ENCODE results near the gene PRDM11.

Gene PRDM11

DNA sequence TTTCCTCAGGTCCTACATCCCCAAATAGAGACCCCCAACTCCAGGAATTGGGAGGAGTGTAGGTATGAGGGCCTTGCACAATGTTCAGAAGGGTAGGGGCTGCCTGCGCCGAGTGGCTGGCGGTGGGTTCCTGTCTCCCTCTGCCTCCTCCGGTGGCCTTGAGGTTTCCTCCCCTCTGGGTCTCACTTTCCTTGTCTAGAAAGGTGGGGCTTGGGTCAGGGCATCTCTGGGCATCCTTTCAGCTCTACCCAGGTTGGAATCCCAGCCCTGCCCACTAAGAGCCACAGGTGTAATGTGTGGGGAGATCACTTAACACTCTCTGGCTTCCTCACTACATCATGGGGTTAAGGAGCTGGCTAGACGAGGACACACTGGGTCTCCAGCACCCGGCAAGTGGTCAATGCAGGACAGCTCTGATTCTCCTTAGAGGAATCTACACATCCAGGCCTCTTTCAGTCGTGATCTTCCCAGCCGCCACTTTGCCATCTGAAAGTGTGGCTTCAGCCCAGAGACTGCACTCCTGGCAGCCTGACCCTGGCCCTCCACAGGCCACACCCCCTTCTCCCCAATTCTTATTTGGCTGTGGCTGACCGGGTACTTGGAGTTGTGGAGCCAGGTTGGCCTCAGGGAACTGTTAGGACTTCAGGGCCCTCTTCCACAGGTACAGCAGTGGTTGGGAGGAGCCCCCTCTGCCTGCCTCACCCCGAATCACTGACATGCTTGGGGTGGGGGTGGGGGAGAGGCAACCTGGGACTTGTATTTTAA lies 22.1 kb downstream of the PRDM11 start:
- no peak for DNase-seq (ENCODE audit: low read depth)
- H3K4me3 ChIP-seq (ENCODE audit: low read depth, low read length) = no peak overlapping the region
- TF ChIP-seq, protein P1, sequence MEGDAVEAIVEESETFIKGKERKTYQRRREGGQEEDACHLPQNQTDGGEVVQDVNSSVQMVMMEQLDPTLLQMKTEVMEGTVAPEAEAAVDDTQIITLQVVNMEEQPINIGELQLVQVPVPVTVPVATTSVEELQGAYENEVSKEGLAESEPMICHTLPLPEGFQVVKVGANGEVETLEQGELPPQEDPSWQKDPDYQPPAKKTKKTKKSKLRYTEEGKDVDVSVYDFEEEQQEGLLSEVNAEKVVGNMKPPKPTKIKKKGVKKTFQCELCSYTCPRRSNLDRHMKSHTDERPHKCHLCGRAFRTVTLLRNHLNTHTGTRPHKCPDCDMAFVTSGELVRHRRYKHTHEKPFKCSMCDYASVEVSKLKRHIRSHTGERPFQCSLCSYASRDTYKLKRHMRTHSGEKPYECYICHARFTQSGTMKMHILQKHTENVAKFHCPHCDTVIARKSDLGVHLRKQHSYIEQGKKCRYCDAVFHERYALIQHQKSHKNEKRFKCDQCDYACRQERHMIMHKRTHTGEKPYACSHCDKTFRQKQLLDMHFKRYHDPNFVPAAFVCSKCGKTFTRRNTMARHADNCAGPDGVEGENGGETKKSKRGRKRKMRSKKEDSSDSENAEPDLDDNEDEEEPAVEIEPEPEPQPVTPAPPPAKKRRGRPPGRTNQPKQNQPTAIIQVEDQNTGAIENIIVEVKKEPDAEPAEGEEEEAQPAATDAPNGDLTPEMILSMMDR (conservative IDR thresholded peaks at IDR 0.05; ENCODE audit: low read depth, low read length) = no peak

DNA sequence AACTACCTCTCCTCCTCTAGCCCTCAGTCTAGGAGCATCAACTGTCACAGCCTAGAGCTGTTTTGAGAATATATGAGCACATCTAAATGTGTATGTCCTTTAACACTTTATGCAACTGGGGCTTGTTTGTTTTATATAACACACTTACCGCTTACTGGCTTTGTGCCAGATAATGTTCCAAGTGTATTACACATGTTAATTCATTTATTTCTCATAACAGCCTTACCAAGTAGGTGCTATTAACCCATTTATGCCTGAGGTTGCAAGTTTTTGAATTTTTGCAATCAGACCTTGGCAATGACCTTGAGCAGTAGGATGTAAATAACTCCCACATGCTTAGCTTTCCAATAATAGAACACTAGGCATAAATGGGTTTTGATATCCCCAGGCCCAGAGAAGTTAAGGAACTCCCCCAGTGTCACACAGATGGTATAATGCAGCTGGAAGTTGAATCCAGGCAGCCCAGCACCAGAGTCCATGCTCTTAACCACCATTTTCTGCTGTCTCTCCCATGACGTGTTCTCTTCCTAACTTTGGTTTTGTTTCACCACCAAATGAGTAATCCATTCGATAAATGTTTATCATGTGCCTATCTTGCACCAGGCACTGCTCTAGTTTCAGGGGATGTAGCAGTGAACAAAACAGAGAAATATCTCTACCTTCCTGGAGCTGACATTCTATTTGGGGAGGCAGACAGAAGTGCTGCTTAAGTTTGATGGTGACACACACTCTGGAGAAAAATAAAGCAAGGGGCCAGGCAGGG lies 23.1 kb downstream of the PRDM11 start:
- peak; percentile 30 for DNase-seq (ENCODE audit: low read depth)
- H3K4me3 ChIP-seq (ENCODE audit: low read depth, low read length) = no peak overlapping the region
- TF ChIP-seq, protein P1 (conservative IDR thresholded peaks at IDR 0.05; ENCODE audit: low read depth, low read length) = no peak

DNA sequence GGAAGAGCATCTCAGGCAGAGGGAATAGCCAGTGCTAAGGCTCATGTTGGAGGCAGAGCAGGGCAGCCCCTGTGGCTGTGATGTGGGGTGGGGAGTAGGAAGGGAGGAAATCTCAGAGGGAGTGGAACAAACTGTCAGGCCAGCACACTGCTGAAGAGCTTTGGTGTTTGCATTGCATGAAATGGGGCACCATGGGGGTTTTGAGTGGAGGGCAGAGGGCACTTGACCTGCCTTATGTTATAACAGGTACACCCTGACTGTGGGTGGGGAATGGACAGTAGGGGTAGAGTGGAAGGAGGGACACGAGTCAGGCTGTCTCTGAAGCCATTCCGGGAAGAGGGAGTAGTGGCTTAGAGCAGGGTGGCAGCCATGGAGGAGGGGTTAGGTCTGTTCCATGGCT lies 24.0 kb downstream of the PRDM11 start:
- no peak for DNase-seq (ENCODE audit: low read depth)
- H3K4me3 ChIP-seq (ENCODE audit: low read depth, low read length) = no peak overlapping the region
- TF ChIP-seq, protein P1 (conservative IDR thresholded peaks at IDR 0.05; ENCODE audit: low read depth, low read length) = no peak

DNA sequence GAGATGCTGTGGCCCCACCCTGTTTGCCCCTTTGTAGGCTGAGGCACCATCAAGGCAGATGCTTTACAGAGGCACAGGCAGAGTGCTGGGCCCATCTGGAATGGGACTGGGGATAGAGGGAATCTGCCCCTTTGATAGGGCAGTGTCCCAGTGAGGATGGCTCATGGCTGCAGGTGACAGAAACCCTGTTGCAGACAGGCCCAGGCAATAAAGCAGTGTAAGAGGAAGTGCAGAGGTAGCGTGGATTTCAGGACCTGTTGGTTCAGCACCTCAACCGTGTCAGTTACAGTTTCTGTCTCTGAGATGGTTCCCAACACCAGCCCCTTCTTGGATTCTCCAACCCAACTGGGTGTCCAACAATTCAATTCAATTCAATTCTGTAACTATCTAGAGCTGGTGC lies 25.1 kb downstream of the PRDM11 start:
- no peak for DNase-seq (ENCODE audit: low read depth)
- TF ChIP-seq, protein P1 (conservative IDR thresholded peaks at IDR 0.05; ENCODE audit: low read depth, low read length) = no peak
- H3K4me3 ChIP-seq (ENCODE audit: low read depth, low read length) = no peak overlapping the region

DNA sequence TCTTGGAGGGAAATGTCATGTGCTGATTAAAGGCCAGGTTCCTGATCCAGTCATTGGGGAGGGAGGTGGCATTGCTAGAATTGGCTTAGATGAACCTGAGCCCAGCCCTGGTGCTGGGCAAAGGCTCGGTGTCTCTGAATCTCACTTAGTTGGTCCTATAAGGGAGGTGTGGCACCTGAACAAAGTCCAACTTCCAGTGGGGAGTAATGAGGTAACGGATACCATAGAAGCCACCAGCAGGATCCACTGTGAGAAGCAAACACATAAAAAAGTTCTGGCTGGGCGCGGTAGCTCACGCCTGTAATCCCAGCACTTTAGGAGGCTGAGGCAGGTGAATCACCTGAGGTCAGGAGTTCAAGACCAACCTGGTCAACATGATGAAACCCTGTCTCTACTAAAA lies 26.6 kb downstream of the PRDM11 start:
- DNase-seq (ENCODE audit: low read depth) = no peak
- no peak overlapping the region for H3K4me3 ChIP-seq (ENCODE audit: low read depth, low read length)
- TF ChIP-seq, protein P1 (conservative IDR thresholded peaks at IDR 0.05; ENCODE audit: low read depth, low read length) = no peak

DNA sequence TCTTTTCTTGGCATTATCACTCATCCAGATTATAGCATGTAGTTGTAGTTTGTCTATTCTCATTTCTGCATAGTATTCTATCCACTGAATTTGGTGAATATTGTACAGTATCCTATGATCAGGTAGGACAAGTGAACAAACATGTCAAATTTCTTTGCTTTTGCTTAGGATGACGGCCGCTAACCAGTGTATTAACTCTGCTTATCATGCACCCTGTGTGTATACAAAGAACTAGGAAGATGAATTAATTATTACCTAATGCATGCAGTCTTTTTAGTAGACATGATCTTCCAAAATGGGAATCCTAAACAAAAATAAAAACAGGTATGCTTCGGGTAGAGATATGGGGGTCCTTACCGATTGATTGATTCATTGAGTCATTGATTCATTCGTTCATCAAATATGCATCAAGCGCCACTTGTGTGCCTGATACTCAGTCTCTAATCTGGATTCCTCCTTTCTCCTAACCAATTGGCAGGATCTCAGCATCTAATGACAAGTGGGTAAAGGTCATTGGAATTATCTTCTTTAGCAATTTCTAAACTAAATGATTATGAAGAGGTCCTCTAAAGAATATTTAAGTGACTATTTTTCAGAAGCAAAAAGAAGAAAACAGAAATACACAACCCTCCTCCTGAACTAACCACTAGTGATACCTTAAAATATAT lies 27.9 kb downstream of the PRDM11 start:
- TF ChIP-seq, protein P1 (conservative IDR thresholded peaks at IDR 0.05; ENCODE audit: low read depth, low read length) = no peak
- DNase-seq (ENCODE audit: low read depth) = no peak
- no peak overlapping the region for H3K4me3 ChIP-seq (ENCODE audit: low read depth, low read length)
